ENCODE results near the gene GAREM1. TPM values are rescaled to one million over a fixed set of nuclear protein-coding genes. Genes with fewer than 3 reads are reported as not detected.

Gene GAREM1
- total RNA-seq, 2 experiments from 2014 or later = 0.06 TPM; not detected in 1

DNA sequence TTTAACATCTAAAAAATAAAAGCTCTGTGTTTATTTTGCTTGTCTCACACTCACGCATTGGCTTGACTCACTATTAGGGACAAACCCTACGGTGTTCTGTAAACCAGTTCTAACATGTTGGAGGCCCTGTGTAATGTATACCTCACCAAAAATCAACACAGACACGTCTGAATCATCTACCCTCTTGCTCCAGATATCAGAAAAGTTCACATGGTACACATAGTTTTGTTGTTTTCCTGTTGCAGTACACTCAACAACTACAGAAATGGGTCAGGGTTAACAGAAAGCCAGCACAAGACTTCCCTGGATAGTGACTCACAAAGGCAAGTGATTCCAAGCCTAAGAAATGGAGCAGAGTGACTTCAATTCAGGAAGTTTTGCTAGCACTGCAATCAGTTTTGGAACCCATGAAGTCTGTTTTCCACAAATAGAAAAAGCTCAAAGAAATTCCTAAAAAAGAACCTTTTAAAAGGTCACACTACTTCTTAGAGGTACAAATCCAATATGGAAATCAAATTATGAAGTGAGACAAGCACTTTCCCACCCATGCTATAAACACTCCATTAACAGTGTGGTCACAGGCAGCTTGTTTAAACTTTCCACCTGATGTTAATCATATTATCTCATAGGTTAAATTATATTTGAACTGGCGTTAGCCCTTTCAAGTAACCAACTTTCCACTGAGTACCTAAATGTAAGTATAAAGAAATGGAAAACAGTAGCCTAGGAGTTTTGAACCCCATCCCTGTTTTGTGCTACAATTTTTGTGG, 87.4 kb downstream of the GAREM1 start:
- DNase-seq = no peak
- Mint-ChIP-seq H3K4me3 (no peak overlapping the region), H3K36me3 (no peaks in the 10 kb centered on the region), H3K27me3 (peaks cover 22% of the 10 kb centered on the region), H3K9me3 (no peaks in the 10 kb centered on the region), H3K4me1 (no peaks in the 10 kb centered on the region), H3K27ac (no peak overlapping the region)
- no peak for ATAC-seq (ENCODE audit: low read depth)
- POLR2A ChIA-PET = no interaction called here

- peaks cover 18% of the 10 kb centered on the region for H3K27me3 Mint-ChIP-seq
Observed at GRCh38 chr18:32381761-32382160, 88.9 kb downstream of the GAREM1 start.

GRCh38 chr18:32380559-32380958, 90.1 kb downstream of the GAREM1 start:
- Mint-ChIP-seq H3K9me3 (no peaks in the 10 kb centered on the region), H3K4me1 (no peaks in the 10 kb centered on the region), H3K36me3 (no peaks in the 10 kb centered on the region), H3K27ac (no peak overlapping the region), H3K4me3 (no peak overlapping the region), H3K27me3 (peaks cover 18% of the 10 kb centered on the region)
- ATAC-seq (ENCODE audit: low read depth) (no peak), DNase-seq (no peak)
- POLR2A ChIA-PET = no interaction called here

More at GRCh38 chr18:32381761-32382160, 88.9 kb downstream of the GAREM1 start:
- Mint-ChIP-seq H3K4me3 (no peak overlapping the region), H3K27ac (no peak overlapping the region), H3K36me3 (no peaks in the 10 kb centered on the region), H3K4me1 (no peaks in the 10 kb centered on the region), H3K9me3 (no peaks in the 10 kb centered on the region)
- DNase-seq (no peak), ATAC-seq (ENCODE audit: low read depth) (no peak)
- POLR2A ChIA-PET = no interaction called here

- no peaks in the 10 kb centered on the region for H3K36me3 Mint-ChIP-seq
- H3K9me3 Mint-ChIP-seq = no peaks in the 10 kb centered on the region
- H3K27me3 Mint-ChIP-seq = peaks cover 16% of the 10 kb centered on the region
- H3K27ac Mint-ChIP-seq = no peak overlapping the region
- no peaks in the 10 kb centered on the region for H3K4me1 Mint-ChIP-seq
- ATAC-seq (ENCODE audit: low read depth) (no peak), DNase-seq (no peak)
- POLR2A ChIA-PET = no interaction called here
- no peak overlapping the region for H3K4me3 Mint-ChIP-seq
Observed at GRCh38 chr18:32379891-32380290, 90.8 kb downstream of the GAREM1 start.

GRCh38 chr18:32378705-32379104, 92.0 kb downstream of the GAREM1 start:
- POLR2A ChIA-PET = no interaction called here
- Mint-ChIP-seq H3K36me3 (no peaks in the 10 kb centered on the region), H3K27me3 (peaks cover 8% of the 10 kb centered on the region), H3K4me1 (no peaks in the 10 kb centered on the region), H3K27ac (no peak overlapping the region), H3K9me3 (no peaks in the 10 kb centered on the region), H3K4me3 (no peak overlapping the region)
- ATAC-seq (ENCODE audit: low read depth) (no peak), DNase-seq (no peak)

DNA sequence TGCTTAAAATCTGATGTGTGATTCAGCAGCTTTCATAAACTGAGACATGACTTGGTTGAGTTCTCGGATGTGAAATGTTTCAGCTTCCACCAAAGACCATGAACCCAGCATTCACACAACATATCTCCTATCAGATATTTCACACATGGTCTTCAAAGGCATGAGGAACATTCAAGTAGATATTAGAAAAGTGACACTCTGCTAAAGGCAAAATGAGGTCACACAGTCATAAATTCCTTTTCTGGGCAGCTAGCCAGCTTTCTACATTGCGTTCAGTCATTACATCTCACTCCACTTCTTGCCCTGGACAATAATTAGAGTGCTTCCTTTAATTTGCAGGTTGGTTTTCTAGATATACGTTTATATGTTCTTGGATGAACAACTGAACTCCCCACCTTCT, 96.7 kb downstream of the GAREM1 start:
- Mint-ChIP-seq H3K9me3 (no peaks in the 10 kb centered on the region), H3K4me1 (no peaks in the 10 kb centered on the region), H3K27me3 (no peaks in the 10 kb centered on the region), H3K36me3 (no peaks in the 10 kb centered on the region), H3K27ac (no peak overlapping the region), H3K4me3 (no peak overlapping the region)
- POLR2A ChIA-PET = no interaction called here
- DNase-seq (no peak), ATAC-seq (ENCODE audit: low read depth) (no peak)

- Mint-ChIP-seq H3K4me3 (no peak overlapping the region), H3K36me3 (no peaks in the 10 kb centered on the region), H3K9me3 (no peaks in the 10 kb centered on the region), H3K4me1 (no peaks in the 10 kb centered on the region), H3K27me3 (no peaks in the 10 kb centered on the region), H3K27ac (no peak overlapping the region)
- ATAC-seq (ENCODE audit: low read depth) = no peak
- no peak for DNase-seq
- POLR2A ChIA-PET = no interaction called here
Observed at GRCh38 chr18:32373505-32373904, 97.2 kb downstream of the GAREM1 start.

DNA sequence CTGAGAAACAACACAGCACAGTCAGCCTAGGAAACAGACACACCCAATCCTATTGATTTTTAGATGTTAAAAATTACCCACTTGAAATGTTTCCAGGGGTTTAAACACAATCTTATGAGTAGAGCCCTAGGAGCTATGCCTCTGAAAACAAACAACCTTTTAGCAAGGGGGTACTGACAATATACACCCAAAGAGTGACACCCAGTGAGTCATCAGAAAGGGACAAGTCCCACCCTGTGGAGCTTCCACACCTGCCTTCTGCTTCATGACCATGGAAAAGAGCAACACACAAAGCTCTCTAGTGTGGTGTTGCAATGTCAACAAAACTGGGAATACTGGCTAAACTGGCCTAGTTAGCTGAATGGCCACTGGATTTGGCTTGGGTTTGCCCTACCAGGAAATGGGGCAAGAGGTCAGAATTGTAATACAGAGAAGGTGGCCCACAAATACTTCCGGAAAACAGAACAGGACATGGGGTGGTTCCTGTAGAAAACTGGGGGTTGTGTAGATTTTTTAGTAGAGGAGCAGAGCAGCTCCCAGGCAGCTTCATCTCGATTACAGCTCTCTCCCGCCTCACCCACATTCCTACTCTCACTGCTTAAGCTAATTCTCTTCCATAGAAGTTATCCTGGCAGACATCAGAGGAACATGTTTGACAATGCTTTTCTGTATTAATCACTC, 98.2 kb downstream of the GAREM1 start:
- Mint-ChIP-seq H3K27me3 (peaks cover 2% of the 10 kb centered on the region), H3K27ac (no peak overlapping the region), H3K4me1 (no peaks in the 10 kb centered on the region), H3K4me3 (no peak overlapping the region), H3K9me3 (no peaks in the 10 kb centered on the region), H3K36me3 (no peaks in the 10 kb centered on the region)
- no peak for DNase-seq
- POLR2A ChIA-PET = no interaction called here
- ATAC-seq (ENCODE audit: low read depth) = no peak

GRCh38 chr18:32372047-32372380, 98.7 kb downstream of the GAREM1 start:
- POLR2A ChIA-PET = no interaction called here
- H3K4me3 Mint-ChIP-seq = no peak overlapping the region
- DNase-seq (no peak), ATAC-seq (ENCODE audit: low read depth) (no peak)
- peaks cover 2% of the 10 kb centered on the region for H3K27me3 Mint-ChIP-seq
- H3K9me3 Mint-ChIP-seq = no peaks in the 10 kb centered on the region
- H3K4me1 Mint-ChIP-seq = no peaks in the 10 kb centered on the region
- no peaks in the 10 kb centered on the region for H3K36me3 Mint-ChIP-seq
- no peak overlapping the region for H3K27ac Mint-ChIP-seq

- no peak for ATAC-seq (ENCODE audit: low read depth)
- Mint-ChIP-seq H3K9me3 (no peaks in the 10 kb centered on the region), H3K27ac (no peak overlapping the region), H3K4me1 (no peaks in the 10 kb centered on the region), H3K27me3 (peaks cover 2% of the 10 kb centered on the region), H3K4me3 (no peak overlapping the region), H3K36me3 (no peaks in the 10 kb centered on the region)
- no peak for DNase-seq
- POLR2A ChIA-PET = no interaction called here
Observed at GRCh38 chr18:32371384-32371783, 99.3 kb downstream of the GAREM1 start.

- ATAC-seq (ENCODE audit: low read depth) (no peak), DNase-seq (no peak)
- H3K4me3 Mint-ChIP-seq = no peak overlapping the region
- no peak overlapping the region for H3K27ac Mint-ChIP-seq
- H3K4me1 Mint-ChIP-seq = no peaks in the 10 kb centered on the region
- H3K27me3 Mint-ChIP-seq = peaks cover 2% of the 10 kb centered on the region
- H3K36me3 Mint-ChIP-seq = no peaks in the 10 kb centered on the region
- no peaks in the 10 kb centered on the region for H3K9me3 Mint-ChIP-seq
- POLR2A ChIA-PET = no interaction called here
Observed at GRCh38 chr18:32368991-32369390, 101.7 kb downstream of the GAREM1 start.

DNA sequence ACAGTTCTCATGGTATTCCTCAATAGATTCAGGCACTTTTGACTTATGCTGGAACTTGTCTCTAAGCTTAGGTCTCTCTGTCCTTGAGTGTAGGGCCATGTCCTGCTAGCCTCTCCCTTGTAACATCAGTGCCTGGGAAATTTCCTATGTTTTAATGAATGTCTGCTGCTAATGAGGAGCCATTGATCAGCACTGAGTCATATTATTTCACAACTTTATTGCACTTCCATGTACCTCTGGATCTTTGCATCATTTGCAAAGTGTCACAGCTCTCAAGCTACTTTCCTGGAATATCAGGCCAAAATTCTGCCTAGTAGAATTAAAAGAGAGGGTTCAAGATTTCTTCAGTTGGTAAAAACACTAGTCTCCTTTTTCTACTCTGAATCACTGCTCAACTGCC, 102.5 kb downstream of the GAREM1 start:
- peaks cover 2% of the 10 kb centered on the region for H3K27me3 Mint-ChIP-seq
- no peak for ATAC-seq (ENCODE audit: low read depth)
- no peak overlapping the region for H3K4me3 Mint-ChIP-seq
- H3K9me3 Mint-ChIP-seq = no peaks in the 10 kb centered on the region
- POLR2A ChIA-PET = no interaction called here
- no peak overlapping the region for H3K27ac Mint-ChIP-seq
- no peak for DNase-seq
- no peaks in the 10 kb centered on the region for H3K4me1 Mint-ChIP-seq
- H3K36me3 Mint-ChIP-seq = no peaks in the 10 kb centered on the region

GRCh38 chr18:32366586-32367538, 103.8 kb downstream of the GAREM1 start:
- Mint-ChIP-seq H3K27ac (no peak overlapping the region), H3K27me3 (peaks cover 5% of the 10 kb centered on the region), H3K4me1 (no peaks in the 10 kb centered on the region), H3K9me3 (no peaks in the 10 kb centered on the region), H3K36me3 (no peaks in the 10 kb centered on the region), H3K4me3 (no peak overlapping the region)
- no peak for ATAC-seq (ENCODE audit: low read depth)
- POLR2A ChIA-PET = no interaction called here
- DNase-seq = no peak
